HuH-7.5 (cell line): Measurements from ENCODE around the gene DNAI4.

Experiments used
- DNase-seq: peaks from one replicate; pipeline ENCODE4 v3.0.0; 2011; ENCODE audit warnings: low spot score

The DNAI4 gene

DNA sequence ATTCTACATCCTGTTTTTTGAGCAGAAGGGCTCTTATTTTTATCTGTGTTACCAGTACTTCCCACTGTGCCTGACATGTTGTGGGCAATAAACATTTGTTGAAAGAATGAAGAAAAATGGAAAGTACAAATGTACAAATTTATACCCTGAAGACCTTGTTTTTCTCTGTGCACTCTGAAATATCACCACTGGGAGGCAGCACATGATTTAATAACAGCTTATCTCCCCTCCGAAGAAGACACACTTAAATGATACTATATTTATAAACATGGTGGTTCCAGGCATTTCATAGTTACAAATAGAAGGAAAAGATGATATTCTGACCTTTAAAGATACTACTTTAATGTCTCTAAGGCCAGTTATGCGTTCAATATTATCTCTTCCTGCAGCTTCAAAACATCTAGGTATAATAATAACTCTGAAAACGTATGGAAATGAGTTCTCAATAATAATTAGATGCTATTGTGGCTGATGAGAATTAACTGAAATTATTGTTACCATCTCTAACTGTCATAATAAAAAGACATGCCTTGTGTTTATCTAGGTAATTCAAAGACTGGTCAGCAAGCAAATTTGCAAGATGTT is 159.6 kb downstream of the DNAI4 start:
- no peak for DNase-seq
